Left ventricle myocardium superior (tissue), 1 donor: ENCODE data around the gene TNFAIP8L1. TPM values are rescaled to one million over a fixed set of nuclear protein-coding genes. Genes with fewer than 3 reads are reported as not detected.
A peak's percentile ranks its signal among the peaks of the same experiment; 100 is the strongest.
"Not testable (repeated sequence)": the region's sequence is repeated elsewhere in the genome, so short reads cannot be mapped to it uniquely, and the experiment has no call there.

Experiments
- ATAC-seq: fragments of 200-7000 bp; cut with Tn5 transposase; one replicate; pipeline ENCODE4 v1.9.1; 2020; ENCODE audit warnings: mild to moderate bottlenecking, moderate library complexity
- DNase-seq: peaks from one replicate; pipeline ENCODE4 v3.0.0-alpha.2; 2020
- intact Hi-C: fragments of 100-400 bp; cut with micrococcal nuclease; formaldehyde crosslinking; loops from one replicate; pipeline ENCODE4 v1.11.0; 2022
- long read RNA-seq: library from polyadenylated mRNA; unstranded; transcript quantifications from one replicate; pipeline ENCODE4 v2.0.0, GENCODE V29; 2021
- total RNA-seq: library from RNA; stranded (reverse); fragmentation: NEBNext Ultra II Directional; extraction: Animal tissue kit (Norgen Biotek cat#: 25700); gene quantifications from one replicate; pipeline ENCODE4 v1.2.1, GENCODE V29; 2021
- donor health status: DM: no; HTN: yes; CAD: no; lungs with severe emphysema.

The TNFAIP8L1 gene
- total RNA-seq: 4.8 TPM
- long read RNA-seq, transcript TNFAIP8L1-201 (2 exons, 3,814 nt): major isoform, 10 of 14 reads
- long read RNA-seq, partial matches to known transcripts: 0 of 14 reads
- long read RNA-seq, other reads (novel, unspliced or antisense): 4 of 14 reads

DNA sequence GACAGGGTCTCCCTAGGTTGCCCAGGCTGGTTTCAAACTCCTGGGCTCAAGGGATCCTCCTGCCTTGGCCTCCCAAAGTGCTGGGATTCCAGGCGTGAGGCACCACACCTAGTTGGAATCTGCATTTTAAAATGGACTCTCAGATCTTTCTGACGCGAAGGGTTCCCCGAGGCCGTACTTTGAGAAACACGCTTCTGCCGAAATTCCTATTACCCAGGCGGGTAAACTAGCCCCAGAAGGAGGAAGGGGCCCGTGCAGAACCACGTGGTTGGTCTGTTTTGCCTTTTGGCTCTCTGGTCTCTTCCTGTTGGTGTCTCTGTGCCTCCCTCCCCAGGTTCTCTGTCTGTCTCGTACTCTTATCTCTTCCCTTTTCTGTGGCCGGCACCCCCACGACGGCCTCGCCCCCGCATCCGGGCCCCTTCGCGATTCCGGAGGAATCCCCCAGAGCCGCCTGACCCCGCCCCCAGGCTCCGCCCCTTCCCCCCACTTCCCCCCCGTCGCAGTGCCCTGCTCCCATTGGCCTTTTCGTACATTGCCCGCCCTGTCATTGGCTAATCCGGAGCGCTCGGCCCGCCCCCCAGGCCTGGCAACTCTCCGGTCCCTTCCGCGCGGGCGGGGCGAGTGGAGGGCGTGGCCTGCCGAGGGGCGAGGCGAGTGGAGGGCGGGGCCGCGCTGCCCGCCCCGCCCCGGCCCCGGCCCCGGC is at the start of gene TNFAIP8L1:
TSS of gene TNFAIP8L1 (plus strand) at position 689 of the 703 bp plus-strand sequence. CDS start 12,354 bp downstream, outside the sequence.
- intact Hi-C loops: loop anchor here (5.0 kb wide), 1 partner anchor 82 kb away; the partner anchor contains the start of gene SEMA6B
- DNase-seq (peak; percentile 98), ATAC-seq (peak; percentile 93)

DNA sequence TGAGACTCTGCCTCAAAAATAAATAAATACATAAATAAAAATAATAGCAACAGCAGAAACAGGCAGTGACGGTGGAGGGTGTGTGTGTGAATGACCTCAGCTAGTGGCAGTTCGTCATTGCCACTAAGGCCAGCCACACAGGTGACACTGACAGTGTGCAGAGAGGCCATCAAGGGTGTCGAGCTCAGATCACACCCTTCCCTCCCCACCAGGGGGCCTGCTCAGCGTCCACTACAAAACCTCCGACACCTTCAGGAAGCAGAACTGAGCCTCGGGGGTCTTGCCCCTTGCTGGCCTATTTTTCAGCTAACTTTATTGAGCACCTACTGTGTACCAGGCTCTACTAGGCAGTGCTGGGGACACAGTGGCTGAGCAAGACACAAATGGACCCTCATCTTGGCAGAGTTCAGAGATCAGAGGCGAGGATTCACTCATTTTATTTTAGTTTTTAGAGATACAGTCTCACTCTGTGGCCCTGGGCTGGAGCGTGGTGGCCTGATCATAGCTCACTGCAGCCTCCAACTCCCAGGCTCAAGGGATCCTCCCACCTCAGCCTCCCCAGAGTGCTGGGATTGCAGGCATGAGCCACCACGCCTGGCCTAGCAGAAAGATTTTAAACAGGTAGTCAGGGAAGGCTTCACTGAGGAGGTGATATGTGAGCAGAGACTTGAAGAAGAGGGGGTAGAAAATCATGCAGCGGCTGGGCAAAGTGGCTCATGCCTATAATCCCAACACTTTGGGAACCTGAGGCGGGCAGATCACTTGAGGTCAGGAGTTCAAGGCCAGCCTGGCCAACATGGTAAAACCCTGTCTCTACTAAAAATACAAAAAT is 49.5 kb upstream of the TNFAIP8L1 start:
- ATAC-seq: peak; percentile 94
- peak; percentile 66 for DNase-seq
- intact Hi-C loops: no loop called here

GRCh38 chr19:4590559-4590958 is 48.8 kb upstream of the TNFAIP8L1 start:
- DNase-seq (no peak), ATAC-seq (no peak)
- intact Hi-C loops: no loop called here

DNA sequence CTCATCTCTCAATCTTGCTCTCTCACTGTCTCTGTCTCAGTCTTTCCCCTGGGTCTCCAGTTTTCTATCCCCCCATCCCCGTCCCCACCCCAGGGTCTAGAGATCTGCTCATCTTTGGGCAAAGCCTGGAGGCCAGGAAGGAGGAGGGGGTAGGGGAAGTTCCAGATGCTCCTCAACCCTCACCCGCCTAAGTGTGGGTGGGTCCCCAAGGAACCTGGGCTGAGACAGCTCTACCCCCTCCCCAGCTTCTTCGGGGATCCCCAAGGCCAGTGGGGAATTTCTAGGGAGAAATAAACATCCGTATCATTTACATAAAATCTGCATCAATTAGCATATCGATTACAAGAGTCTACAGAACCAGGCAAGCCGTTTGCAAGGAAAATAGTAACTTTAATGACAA is 48.0 kb upstream of the TNFAIP8L1 start:
- DNase-seq: no peak
- intact Hi-C loops: no loop called here
- no peak for ATAC-seq

- intact Hi-C loops: no loop called here
- ATAC-seq (no peak), DNase-seq (no peak)
These were observed 46.9 kb upstream of the TNFAIP8L1 start for GRCh38 chr19:4592445-4592844.

DNA sequence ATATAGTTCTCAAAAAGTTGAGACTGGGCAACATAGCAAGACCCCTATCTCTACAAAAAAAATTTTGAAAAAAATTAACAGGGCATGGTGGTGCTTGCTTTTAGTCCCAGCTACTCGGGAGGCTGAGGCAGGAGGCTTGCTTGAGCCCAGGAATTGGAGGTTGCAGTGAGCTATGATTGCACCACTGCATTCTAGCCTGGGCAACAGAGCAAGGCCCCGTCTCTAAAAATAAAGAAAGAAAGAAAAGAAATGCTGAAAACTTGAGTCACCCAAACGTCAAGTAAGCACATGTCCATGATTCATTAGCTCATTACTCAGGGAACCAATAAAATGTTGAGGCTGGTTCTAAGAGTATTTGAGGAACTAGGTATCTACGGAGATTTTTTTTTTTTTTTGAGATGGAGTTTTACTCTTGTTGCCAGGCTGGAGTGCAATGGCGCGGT is 45.9 kb upstream of the TNFAIP8L1 start:
- intact Hi-C loops: no loop called here
- no peak for ATAC-seq
- DNase-seq: no peak

GRCh38 chr19:4594201-4594600 is 45.1 kb upstream of the TNFAIP8L1 start:
- DNase-seq (no peak), ATAC-seq (no peak)
- intact Hi-C loops: no loop called here

DNA sequence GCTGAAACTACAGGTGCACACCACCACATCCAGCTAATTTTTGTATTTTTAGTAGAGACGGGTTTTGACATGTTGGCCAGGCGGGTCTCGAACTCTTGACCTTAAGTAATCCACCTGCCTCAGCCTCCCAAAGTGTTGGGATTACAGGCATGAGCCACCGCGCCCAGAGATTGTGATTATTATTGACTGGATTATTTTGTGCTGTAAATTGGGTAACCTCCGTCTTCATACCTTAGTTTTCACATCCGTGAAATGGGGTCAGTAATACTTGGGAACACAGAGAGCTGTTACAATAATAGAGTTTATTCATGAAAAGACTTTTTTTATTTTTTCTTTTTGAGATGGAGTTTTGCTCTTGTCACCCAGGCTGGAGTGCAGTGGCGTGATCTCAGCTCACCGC is 44.2 kb upstream of the TNFAIP8L1 start:
- ATAC-seq, DNase-seq, intact Hi-C loops: not testable (repeated sequence)

DNA sequence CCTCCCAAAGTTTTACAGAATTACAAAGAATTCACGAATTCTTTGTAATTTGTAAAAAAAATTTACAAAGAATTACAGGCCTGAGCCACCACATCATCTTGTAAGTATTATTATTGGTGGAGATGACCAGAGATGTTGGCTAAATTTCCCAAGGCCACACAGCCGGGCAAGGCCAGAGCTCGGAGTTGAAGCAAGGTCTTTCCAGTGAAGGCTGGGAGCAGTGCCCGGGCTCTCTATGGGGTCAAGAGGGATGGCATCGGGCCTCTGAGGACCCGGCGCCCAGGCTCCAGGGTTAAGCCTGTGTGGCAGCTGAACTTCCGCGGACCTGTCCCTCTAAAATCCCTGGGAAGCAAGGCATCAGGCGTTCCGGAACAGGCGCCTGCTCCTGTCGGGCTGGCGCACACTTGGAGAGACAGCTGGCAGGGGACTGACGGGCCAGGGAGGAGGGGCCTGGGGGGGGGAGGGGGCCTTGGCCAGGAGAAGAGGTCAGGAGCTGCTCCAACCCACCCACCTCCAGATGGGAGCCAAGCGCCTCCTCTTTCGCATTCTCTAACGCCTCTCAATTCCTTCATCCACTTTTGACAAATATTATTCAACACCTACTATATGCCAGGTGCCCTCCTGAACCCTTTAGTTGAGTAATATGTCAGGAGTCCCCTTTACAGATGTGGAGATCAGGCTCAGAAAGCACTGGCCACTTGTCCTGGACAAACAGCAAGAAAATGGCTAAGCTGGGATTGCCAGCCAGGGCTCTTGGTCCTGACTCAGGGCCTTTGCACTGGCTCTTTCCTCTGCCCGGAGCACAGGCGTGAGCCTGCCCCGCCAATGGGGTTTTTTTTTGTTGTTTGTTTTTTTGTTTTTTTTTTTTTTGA is 43.0 kb upstream of the TNFAIP8L1 start:
- ATAC-seq (no peak), DNase-seq (no peak)
- intact Hi-C loops: no loop called here

GRCh38 chr19:4597278-4597974 is 41.9 kb upstream of the TNFAIP8L1 start:
- intact Hi-C loops: no loop called here
- DNase-seq (no peak), ATAC-seq (no peak)

DNA sequence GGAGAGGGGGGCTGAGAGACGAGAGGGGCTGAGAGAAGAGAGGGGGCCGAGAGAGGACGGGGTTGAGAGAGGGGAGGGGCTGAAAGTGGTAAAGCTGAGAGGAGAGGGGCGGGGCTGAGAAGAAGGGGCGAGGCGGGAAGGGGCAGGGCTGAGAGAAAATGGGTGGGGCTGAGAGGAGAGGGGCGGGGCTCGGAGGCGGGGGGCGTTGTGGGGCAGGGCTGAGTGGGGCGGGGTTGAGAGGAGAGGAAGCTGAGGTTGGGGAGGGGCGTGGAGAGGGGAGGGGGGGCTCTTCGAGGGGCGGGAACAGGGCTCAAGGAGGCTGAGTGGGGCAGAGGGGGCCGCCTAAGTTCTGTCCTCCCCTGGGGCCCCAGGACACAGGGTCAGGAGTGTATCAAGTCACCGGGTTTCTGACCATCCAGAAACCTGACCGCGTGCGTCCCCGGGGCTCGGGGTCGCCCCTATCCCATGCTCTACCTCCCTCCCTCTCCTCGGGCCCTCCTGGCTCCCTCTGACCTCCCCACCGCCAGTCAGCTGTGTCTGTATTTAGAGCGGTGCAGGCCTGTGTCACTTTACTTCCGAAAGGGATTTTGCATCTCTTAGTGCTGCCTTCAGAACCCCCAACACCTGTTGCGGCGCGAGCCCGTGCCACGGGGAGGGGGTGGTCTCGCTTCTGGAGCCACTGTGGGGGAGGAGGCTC is 41.2 kb upstream of the TNFAIP8L1 start:
- peak; percentile 55 for ATAC-seq
- peak; percentile 37 for DNase-seq
- intact Hi-C loops: no loop called here

GRCh38 chr19:4598712-4599111 is 40.6 kb upstream of the TNFAIP8L1 start:
- no peak for ATAC-seq
- intact Hi-C loops: no loop called here

GRCh38 chr19:4600082-4600481 is 39.2 kb upstream of the TNFAIP8L1 start:
- intact Hi-C loops: no loop called here
- no peak for ATAC-seq

More at GRCh38 chr19:4598712-4599111, 40.6 kb upstream of the TNFAIP8L1 start:
- no peak for DNase-seq

DNA sequence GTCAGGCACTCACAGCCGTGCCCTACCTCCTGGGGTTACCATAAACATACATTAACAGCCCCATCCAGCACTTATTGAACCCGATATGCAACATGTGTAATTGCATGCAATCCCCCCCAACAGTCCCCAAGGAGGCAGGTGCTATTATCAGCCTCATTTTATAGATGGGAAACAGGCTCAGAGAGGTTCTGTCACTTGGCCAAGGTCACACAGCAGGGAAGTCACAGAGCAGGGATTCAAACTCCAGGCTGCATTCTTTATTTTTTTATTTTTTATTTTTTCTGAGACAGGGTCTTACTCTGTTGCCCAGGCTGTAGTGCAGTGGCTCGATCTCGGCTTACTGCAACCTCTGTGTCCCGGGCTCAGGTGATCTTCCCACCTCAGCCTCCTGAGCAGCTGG is 38.4 kb upstream of the TNFAIP8L1 start:
- no peak for ATAC-seq
- intact Hi-C loops: no loop called here

More at GRCh38 chr19:4600082-4600481, 39.2 kb upstream of the TNFAIP8L1 start:
- no peak for DNase-seq

DNA sequence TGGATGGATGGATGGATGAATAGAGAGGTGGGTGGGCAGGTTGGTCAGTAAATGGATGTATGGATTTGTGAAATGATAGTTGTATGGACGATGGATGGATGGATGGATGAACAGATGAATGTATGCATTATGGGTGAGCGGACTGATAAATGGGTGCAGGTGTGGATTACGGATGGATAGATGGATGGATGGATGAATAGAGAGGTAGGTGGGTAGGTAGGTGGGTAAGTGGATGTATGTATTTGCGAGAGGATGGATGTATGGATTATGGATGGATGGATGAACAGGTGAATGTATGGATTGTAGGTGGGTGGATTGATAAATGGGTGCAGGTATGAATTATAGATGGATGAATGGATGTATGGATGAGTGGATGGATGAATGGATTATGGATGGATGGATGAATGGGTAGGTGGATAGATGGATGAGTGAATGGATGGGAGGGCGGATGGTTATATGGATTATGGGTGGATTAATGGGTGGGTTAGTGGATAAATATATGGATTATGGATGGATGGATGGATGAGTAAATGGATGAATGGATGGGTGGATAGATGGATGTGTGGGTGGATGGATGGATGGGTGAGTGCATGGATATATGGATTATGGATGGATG is 37.0 kb upstream of the TNFAIP8L1 start:
- intact Hi-C loops: no loop called here
- ATAC-seq: no peak
- no peak for DNase-seq

More for the DNA sequence above, 38.4 kb upstream of the TNFAIP8L1 start:
- no peak for DNase-seq

DNA sequence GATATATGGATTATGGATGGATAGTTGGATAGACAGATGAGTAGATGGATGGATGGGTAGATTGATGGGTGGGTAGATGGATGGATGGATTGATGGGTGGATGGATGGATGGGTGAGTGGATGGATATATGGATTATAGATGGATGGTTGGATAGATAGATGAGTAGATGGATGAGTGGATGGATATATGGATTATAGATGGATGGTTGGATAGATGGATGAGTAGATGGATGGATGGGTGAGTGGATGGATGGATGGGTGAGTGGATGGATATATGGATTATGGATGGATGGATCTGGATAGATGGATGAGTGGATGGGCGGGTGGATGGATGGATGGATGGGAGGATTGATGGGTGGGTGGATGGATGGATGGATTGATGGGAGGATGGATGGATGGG is 36.4 kb upstream of the TNFAIP8L1 start:
- intact Hi-C loops: no loop called here
- ATAC-seq: no peak

DNA sequence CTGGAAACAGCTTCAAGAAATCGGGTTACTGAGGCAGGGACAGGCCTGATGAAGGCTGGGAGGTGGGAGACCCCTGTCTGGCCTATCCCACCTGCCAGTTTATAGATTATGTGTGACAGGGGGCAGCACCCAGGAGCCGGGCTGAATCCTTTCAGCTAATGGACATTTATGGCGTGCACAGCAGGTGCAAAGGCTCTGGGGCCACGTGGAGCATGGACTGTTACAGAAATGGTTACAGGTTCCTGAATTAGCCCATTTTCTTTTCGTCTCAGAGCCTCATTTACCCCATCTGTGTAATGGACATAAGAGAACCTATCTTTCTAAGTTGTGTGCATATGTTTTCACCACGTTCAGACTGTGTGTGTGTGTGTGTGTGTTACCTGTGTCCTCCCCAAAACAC is 34.4 kb upstream of the TNFAIP8L1 start:
- DNase-seq (no peak), ATAC-seq (no peak)
- intact Hi-C loops: no loop called here

More for the DNA sequence above, 36.4 kb upstream of the TNFAIP8L1 start:
- no peak for DNase-seq
